Neural crest cell (in vitro differentiated cells): ENCODE data around the gene OR2C3. TPM values are rescaled to one million over a fixed set of nuclear protein-coding genes. Genes with fewer than 3 reads are reported as not detected.
A peak's percentile ranks its signal among the peaks of the same experiment; 100 is the strongest.
"Not testable (repeated sequence)": the region's sequence is repeated elsewhere in the genome, so short reads cannot be mapped to it uniquely, and the experiment has no call there.

Source experiments
- DNase-seq: peaks from one replicate; pipeline ENCODE4 v3.0.0; 2021; ENCODE audit warnings: low read depth, mixed read lengths, low spot score
- H3K27ac Mint-ChIP-seq: one replicate; pipeline ENCODE4 v1.8.0; 2021; ENCODE audit warnings: mild to moderate bottlenecking, mixed read lengths; ENCODE audit not compliant: unreplicated experiment
- H3K27me3 Mint-ChIP-seq: 2 replicates; pipeline ENCODE4 v1.8.0; 2021; ENCODE audit warnings: low read depth, mild to moderate bottlenecking, mixed read lengths
- H3K36me3 Mint-ChIP-seq: 2 replicates; pipeline ENCODE4 v1.8.0; 2021; ENCODE audit warnings: low read depth, mild to moderate bottlenecking, mixed read lengths
- H3K4me1 Mint-ChIP-seq: 2 replicates; pipeline ENCODE4 v1.8.0; 2021; ENCODE audit warnings: mixed read lengths
- H3K4me3 Mint-ChIP-seq: one replicate; pipeline ENCODE4 v1.8.0; 2021; ENCODE audit warnings: mild to moderate bottlenecking, mixed read lengths
- H3K9me3 Mint-ChIP-seq: 2 replicates; pipeline ENCODE4 v1.8.0; 2021; ENCODE audit warnings: mixed read lengths
- CTCF ChIP-seq: fragments of 200-600 bp; sonication (generic); conservative IDR thresholded peaks from 2 replicates; pipeline ENCODE4 v1.5.0; 2021; ENCODE audit warnings: antibody characterized with exemption, mild to moderate bottlenecking
- total RNA-seq: library from RNA; stranded (reverse); gene quantifications from 2 replicates; pipeline ENCODE4 v1.2.1, GENCODE V29; 2021

OR2C3 gene
- total RNA-seq, 1 donor from 2014 or later: not detected

GRCh38 chr1:247494767-247495166, 41.5 kb downstream of the OR2C3 start:
- no peaks in the 10 kb centered on the region for H3K4me1 Mint-ChIP-seq

GRCh38 chr1:247493106-247493505, 43.1 kb downstream of the OR2C3 start:
- Mint-ChIP-seq H3K27ac (no peak overlapping the region), H3K9me3 (no peaks in the 10 kb centered on the region), H3K36me3 (no peaks in the 10 kb centered on the region), H3K4me3 (no peak overlapping the region), H3K27me3 (peaks cover 21% of the 10 kb centered on the region), H3K4me1 (no peaks in the 10 kb centered on the region)
- DNase-seq: no peak
- no peak for TF ChIP-seq CTCF

More at GRCh38 chr1:247494767-247495166, 41.5 kb downstream of the OR2C3 start:
- TF ChIP-seq CTCF: no peak
- no peak for DNase-seq
- H3K4me3 Mint-ChIP-seq: no peak overlapping the region
- peaks cover 13% of the 10 kb centered on the region for H3K27me3 Mint-ChIP-seq
- H3K9me3 Mint-ChIP-seq: no peaks in the 10 kb centered on the region
- no peaks in the 10 kb centered on the region for H3K36me3 Mint-ChIP-seq
- no peak overlapping the region for H3K27ac Mint-ChIP-seq

- Mint-ChIP-seq H3K4me3 (no peak overlapping the region), H3K27ac (no peak overlapping the region), H3K36me3 (no peaks in the 10 kb centered on the region), H3K27me3 (peaks cover 31% of the 10 kb centered on the region), H3K4me1 (no peaks in the 10 kb centered on the region), H3K9me3 (no peaks in the 10 kb centered on the region)
- no peak for DNase-seq
- no peak for TF ChIP-seq CTCF
Observed at GRCh38 chr1:247491328-247491727, 44.9 kb downstream of the OR2C3 start.

- no peaks in the 10 kb centered on the region for H3K36me3 Mint-ChIP-seq
- no peak overlapping the region for H3K27ac Mint-ChIP-seq
- peaks cover 22% of the 10 kb centered on the region for H3K27me3 Mint-ChIP-seq
- TF ChIP-seq CTCF: peak; percentile 64
- H3K9me3 Mint-ChIP-seq: no peaks in the 10 kb centered on the region
- no peak overlapping the region for H3K4me3 Mint-ChIP-seq
- H3K4me1 Mint-ChIP-seq: no peaks in the 10 kb centered on the region
- DNase-seq: no peak
Observed at GRCh38 chr1:247487057-247487456, 49.2 kb downstream of the OR2C3 start.

GRCh38 chr1:247482747-247483146, 53.5 kb downstream of the OR2C3 start:
- Mint-ChIP-seq H3K36me3 (no peaks in the 10 kb centered on the region), H3K9me3 (no peaks in the 10 kb centered on the region), H3K4me1 (no peaks in the 10 kb centered on the region), H3K27ac (no peak overlapping the region), H3K27me3 (peaks cover 6% of the 10 kb centered on the region), H3K4me3 (no peak overlapping the region)
- no peak for TF ChIP-seq CTCF
- DNase-seq: no peak

- H3K4me1 Mint-ChIP-seq, H3K27ac Mint-ChIP-seq, H3K36me3 Mint-ChIP-seq, H3K4me3 Mint-ChIP-seq, H3K9me3 Mint-ChIP-seq, H3K27me3 Mint-ChIP-seq, DNase-seq: not testable (repeated sequence)
Observed at GRCh38 chr1:247476328-247477058, 59.7 kb downstream of the OR2C3 start.
